Aorta (tissue), 5 donors: ENCODE data around the gene MACROD1. TPM values are rescaled to one million over a fixed set of nuclear protein-coding genes. Genes with fewer than 3 reads are reported as not detected.

Source experiments
- ATAC-seq: fragments of 200-7000 bp; cut with Tn5 transposase; one replicate; pipeline ENCODE4 v1.9.1; 2022; ENCODE audit warnings: moderate library complexity; ENCODE audit not compliant: low FRiP score
- DNase-seq, 2 donors: peaks; one replicate each; pipeline ENCODE4 v3.0.0-alpha.2; 2020
- H3K27ac ChIP-seq, 2 donors: one replicate each; pipeline ENCODE4 v1.5.1; 2013; ENCODE audit warnings: low read length in 2 of 2, mild to moderate bottlenecking in 2 of 2, moderate library complexity in 2 of 2, control low read depth in 1 of 2, inconsistent platforms in 1 of 2, low read depth in 1 of 2
- H3K27me3 ChIP-seq, 2 donors: one replicate each; pipeline ENCODE4 v1.6.1; 2013; ENCODE audit warnings: control low read depth in 1 of 2, low read length in 1 of 2, mild to moderate bottlenecking in 1 of 2, moderate library complexity in 1 of 2; ENCODE audit not compliant: insufficient read depth in 2 of 2, control insufficient read depth in 1 of 2
- H3K36me3 ChIP-seq, 2 donors: one replicate each; pipeline ENCODE4 v1.6.1; 2013; ENCODE audit warnings: control low read depth in 1 of 2, low read length in 1 of 2, mild to moderate bottlenecking in 1 of 2; ENCODE audit not compliant: insufficient read depth in 2 of 2, control insufficient read depth in 1 of 2
- H3K4me1 ChIP-seq, 2 donors: one replicate each; pipeline ENCODE4 v1.6.1; 2013; ENCODE audit warnings: low read length in 2 of 2, control low read depth in 1 of 2, mild to moderate bottlenecking in 1 of 2, moderate library complexity in 1 of 2; ENCODE audit not compliant: insufficient read depth in 2 of 2, control insufficient read depth in 1 of 2
- H3K4me3 ChIP-seq, 2 donors: one replicate each; pipeline ENCODE4 v1.5.1; 2013; ENCODE audit warnings: low read length in 2 of 2, control low read depth in 1 of 2, mild to moderate bottlenecking in 1 of 2
- H3K9me3 ChIP-seq: one replicate; pipeline ENCODE4 v1.6.1; 2013; ENCODE audit warnings: mild to moderate bottlenecking, low read length; ENCODE audit not compliant: control insufficient read depth
- WGBS, 2 donors: extraction: QIAGEN DNeasy Blood & Tissue Kit; methylation state at CpG; one replicate each; pipeline ENCODE4 v1.1.7; 2013; 5-methylcytosine and 5-hydroxymethylcytosine counted together
- intact Hi-C, 2 donors: fragments of 100-400 bp; cut with DNase I; formaldehyde crosslinking; loops; one replicate each; pipeline versions ENCODE4 v1.14.2 to v1.15.0; 2022
- polyA plus RNA-seq, 2 donors: library from polyadenylated mRNA; stranded (reverse); fragments of 200-250 nt; gene quantifications; one replicate each; pipeline ENCODE4 v1.2.3, GENCODE V29; 2013
- total RNA-seq, 2 donors: library from RNA; stranded (reverse); fragmentation: NEBNext Ultra II Directional; extraction: Animal tissue kit (Norgen Biotek cat#: 25700); gene quantifications; one replicate each; pipeline ENCODE4 v1.2.1, GENCODE V29; 2021
- donor health status: healthy with polysubstance abuse.
- donor health status: Bipolar disorder and iron deficiency.
- donor health status: DM: no; HTN: no; CAD: no.
- donor health status: DM: no; HTN: no; CAD: no.
- donor health status: DM: yes; HTN: yes; CAD: no.

MACROD1 gene
- total and polyA plus RNA-seq, 4 donors: 12.7 to 125 (median 65.2) TPM

- ATAC-seq (no peak), DNase-seq (no peak)
- Histone ChIP-seq H3K27ac (no peak overlapping the region), H3K9me3 (no peaks in the 10 kb centered on the region), H3K27me3 (no peaks in the 10 kb centered on the region), H3K4me3 (no peak overlapping the region), H3K4me1 (no peaks in the 10 kb centered on the region), H3K36me3 (no peaks in the 10 kb centered on the region)
- WGBS, 2 donors: 88 to 93% methylated on average over 47 of the region's 47 CpGs
- intact Hi-C loops: no loop called here
Measured at GRCh38 chr11:64115531-64116522, 50.1 kb downstream of the MACROD1 start.

- Histone ChIP-seq H3K9me3 (no peaks in the 10 kb centered on the region), H3K4me3 (no peak overlapping the region), H3K4me1 (no peaks in the 10 kb centered on the region), H3K27ac (no peak overlapping the region), H3K36me3 (no peaks in the 10 kb centered on the region), H3K27me3 (no peaks in the 10 kb centered on the region)
- intact Hi-C loops: no loop called here
- WGBS, 2 donors: 95 to 96% methylated on average over 2 of the region's 2 CpGs
- DNase-seq (no peak), ATAC-seq (no peak)
Measured at GRCh38 chr11:64114231-64114630, 51.7 kb downstream of the MACROD1 start.

- 96 to 98% methylated on average over 2 of the region's 2 CpGs for WGBS, 2 donors
- intact Hi-C loops: no loop called here
- Histone ChIP-seq H3K4me3 (no peak overlapping the region), H3K27ac (no peak overlapping the region), H3K9me3 (no peaks in the 10 kb centered on the region), H3K4me1 (no peaks in the 10 kb centered on the region), H3K27me3 (no peaks in the 10 kb centered on the region), H3K36me3 (no peaks in the 10 kb centered on the region)
- no peak for ATAC-seq
- no peak for DNase-seq
Measured at GRCh38 chr11:64113462-64113780, 52.5 kb downstream of the MACROD1 start.

GRCh38 chr11:64112771-64113461 lies 53.0 kb downstream of the MACROD1 start:
- intact Hi-C loops: no loop called here
- Histone ChIP-seq H3K4me3 (no peak overlapping the region), H3K27me3 (no peaks in the 10 kb centered on the region), H3K36me3 (no peaks in the 10 kb centered on the region), H3K4me1 (no peaks in the 10 kb centered on the region), H3K27ac (no peak overlapping the region), H3K9me3 (no peaks in the 10 kb centered on the region)
- WGBS, 2 donors: 38 to 53% methylated on average over 3 of the region's 3 CpGs
- DNase-seq (no peak), ATAC-seq (no peak)

- no peak for DNase-seq
- intact Hi-C loops: no loop called here
- Histone ChIP-seq H3K36me3 (no peaks in the 10 kb centered on the region), H3K27ac (no peak overlapping the region), H3K4me3 (no peak overlapping the region), H3K4me1 (no peaks in the 10 kb centered on the region), H3K27me3 (no peaks in the 10 kb centered on the region), H3K9me3 (no peaks in the 10 kb centered on the region)
- no peak for ATAC-seq
- WGBS, 2 donors: 80% methylated on average over 21 of the region's 21 CpGs
Measured at GRCh38 chr11:64110465-64111375, 55.2 kb downstream of the MACROD1 start.

- WGBS, 2 donors: 83 to 88% methylated on average over 8 of the region's 8 CpGs
- no peak overlapping the region for H3K27ac ChIP-seq
- H3K4me1 ChIP-seq: no peaks in the 10 kb centered on the region
- H3K4me3 ChIP-seq: no peak overlapping the region
- no peaks in the 10 kb centered on the region for H3K36me3 ChIP-seq
- no peaks in the 10 kb centered on the region for H3K27me3 ChIP-seq
- no peaks in the 10 kb centered on the region for H3K9me3 ChIP-seq
- intact Hi-C loops: no loop called here
- ATAC-seq (no peak), DNase-seq (no peak)
Measured at GRCh38 chr11:64109332-64109731, 56.6 kb downstream of the MACROD1 start.

GRCh38 chr11:64107303-64107702 lies 58.6 kb downstream of the MACROD1 start:
- no peaks in the 10 kb centered on the region for H3K4me1 ChIP-seq
- H3K27ac ChIP-seq: no peak overlapping the region
- no peak overlapping the region for H3K4me3 ChIP-seq
- ATAC-seq (no peak), DNase-seq (no peak)
- intact Hi-C loops: no loop called here
- 84 to 96% methylated on average over 9 of the region's 9 CpGs for WGBS, 2 donors
- no peaks in the 10 kb centered on the region for H3K36me3 ChIP-seq
- H3K27me3 ChIP-seq: no peaks in the 10 kb centered on the region
- no peaks in the 10 kb centered on the region for H3K9me3 ChIP-seq

GRCh38 chr11:64104632-64105031 lies 61.3 kb downstream of the MACROD1 start:
- intact Hi-C loops: no loop called here
- no peak for ATAC-seq
- no peaks in the 10 kb centered on the region for H3K36me3 ChIP-seq

More at GRCh38 chr11:64104632-64105031, 61.3 kb downstream of the MACROD1 start:
- no peaks in the 10 kb centered on the region for H3K4me1 ChIP-seq
- no peak overlapping the region for H3K27ac ChIP-seq
- WGBS, 2 donors: 94 to 95% methylated on average over 5 of the region's 5 CpGs
- H3K27me3 ChIP-seq: no peaks in the 10 kb centered on the region
- DNase-seq: no peak
- H3K4me3 ChIP-seq: no peak overlapping the region
- H3K9me3 ChIP-seq: no peaks in the 10 kb centered on the region
